ENCODE measurements around the gene PROSER3. TPM values are rescaled to one million over a fixed set of nuclear protein-coding genes. Genes with fewer than 3 reads are reported as not detected.

The PROSER3 gene
- total RNA-seq, 1 donor from 2014 or later, result 15.0 TPM

GRCh38 chr19:35807633-35808032, 49.7 kb downstream of the PROSER3 start:
- no peaks in the 10 kb centered on the region for H3K9me3 Mint-ChIP-seq (ENCODE audit: unreplicated experiment)
- H3K27me3 Mint-ChIP-seq (ENCODE audit: unreplicated experiment), result peaks cover 17% of the 10 kb centered on the region
- TF ChIP-seq, protein P1, sequence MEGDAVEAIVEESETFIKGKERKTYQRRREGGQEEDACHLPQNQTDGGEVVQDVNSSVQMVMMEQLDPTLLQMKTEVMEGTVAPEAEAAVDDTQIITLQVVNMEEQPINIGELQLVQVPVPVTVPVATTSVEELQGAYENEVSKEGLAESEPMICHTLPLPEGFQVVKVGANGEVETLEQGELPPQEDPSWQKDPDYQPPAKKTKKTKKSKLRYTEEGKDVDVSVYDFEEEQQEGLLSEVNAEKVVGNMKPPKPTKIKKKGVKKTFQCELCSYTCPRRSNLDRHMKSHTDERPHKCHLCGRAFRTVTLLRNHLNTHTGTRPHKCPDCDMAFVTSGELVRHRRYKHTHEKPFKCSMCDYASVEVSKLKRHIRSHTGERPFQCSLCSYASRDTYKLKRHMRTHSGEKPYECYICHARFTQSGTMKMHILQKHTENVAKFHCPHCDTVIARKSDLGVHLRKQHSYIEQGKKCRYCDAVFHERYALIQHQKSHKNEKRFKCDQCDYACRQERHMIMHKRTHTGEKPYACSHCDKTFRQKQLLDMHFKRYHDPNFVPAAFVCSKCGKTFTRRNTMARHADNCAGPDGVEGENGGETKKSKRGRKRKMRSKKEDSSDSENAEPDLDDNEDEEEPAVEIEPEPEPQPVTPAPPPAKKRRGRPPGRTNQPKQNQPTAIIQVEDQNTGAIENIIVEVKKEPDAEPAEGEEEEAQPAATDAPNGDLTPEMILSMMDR (IDR thresholded peaks at IDR 0.05; ENCODE audit: unreplicated experiment), result no peak
- H3K4me1 Mint-ChIP-seq (ENCODE audit: unreplicated experiment), result peaks cover 9% of the 10 kb centered on the region
- H3K36me3 Mint-ChIP-seq (ENCODE audit: low read depth, unreplicated experiment), result no peaks in the 10 kb centered on the region
- H3K4me3 Mint-ChIP-seq (ENCODE audit: unreplicated experiment), result no peak overlapping the region
- DNase-seq (ENCODE audit: low spot score), result no peak
- H3K27ac Mint-ChIP-seq (ENCODE audit: unreplicated experiment), result no peak overlapping the region

- H3K4me3 Mint-ChIP-seq (ENCODE audit: unreplicated experiment), result no peak overlapping the region
- H3K4me1 Mint-ChIP-seq (ENCODE audit: unreplicated experiment), result peaks cover 3% of the 10 kb centered on the region
- H3K36me3 Mint-ChIP-seq (ENCODE audit: low read depth, unreplicated experiment), result no peaks in the 10 kb centered on the region
- H3K27me3 Mint-ChIP-seq (ENCODE audit: unreplicated experiment), result peaks cover 9% of the 10 kb centered on the region
- DNase-seq (ENCODE audit: low spot score), result no peak
- no peaks in the 10 kb centered on the region for H3K9me3 Mint-ChIP-seq (ENCODE audit: unreplicated experiment)
- TF ChIP-seq, protein P1 (IDR thresholded peaks at IDR 0.05; ENCODE audit: unreplicated experiment), result no peak
- no peak overlapping the region for H3K27ac Mint-ChIP-seq (ENCODE audit: unreplicated experiment)
Measured at GRCh38 chr19:35811317-35812219, 53.6 kb downstream of the PROSER3 start.

DNA sequence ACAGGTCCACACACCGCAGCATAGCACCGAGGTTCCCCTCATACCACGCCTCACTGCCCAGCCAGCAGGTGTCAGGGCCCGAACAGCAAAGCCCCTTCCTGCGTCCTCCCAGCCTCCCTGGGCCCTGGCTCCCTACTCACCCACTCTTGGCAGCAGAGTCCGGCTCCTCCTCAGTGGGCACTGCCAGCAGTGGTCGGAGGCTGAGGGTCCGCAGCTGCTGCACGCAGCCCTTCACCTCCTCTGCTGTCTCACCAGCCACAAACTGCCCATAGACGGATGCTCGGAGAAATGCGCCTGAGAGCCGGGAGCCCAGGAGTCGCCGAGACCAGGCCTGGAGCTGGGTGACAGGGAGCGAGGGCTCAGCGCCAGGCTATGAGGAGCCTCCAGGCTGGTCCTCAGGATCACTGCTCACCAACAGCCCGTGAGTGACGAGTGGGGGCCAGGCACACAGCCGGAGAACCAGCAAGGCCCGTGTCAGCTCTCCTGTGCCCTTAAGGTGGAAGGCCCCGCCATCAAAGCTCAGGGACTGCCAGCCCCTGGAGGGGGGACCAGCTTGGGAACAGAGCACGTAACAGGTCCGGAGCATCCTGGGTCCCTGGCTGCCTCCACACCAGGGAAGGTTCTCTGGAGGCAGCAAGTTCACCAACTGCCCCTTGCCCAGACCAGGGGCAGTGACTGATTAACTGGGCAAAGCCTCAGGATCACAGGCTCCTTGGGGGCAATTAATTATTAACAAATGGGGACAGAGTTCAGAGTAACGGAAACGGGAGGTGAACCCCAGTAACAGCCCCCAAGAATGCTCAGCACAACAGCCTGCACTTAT, 54.5 kb downstream of the PROSER3 start, which contains the start of gene PRODH2:
TSS of gene PRODH2 (minus strand) at position 626 of the 823 bp plus-strand sequence. CDS start at position 586, 40 bp downstream.
- TF ChIP-seq, protein P1 (IDR thresholded peaks at IDR 0.05; ENCODE audit: unreplicated experiment), result no peak
- peaks cover 9% of the 10 kb centered on the region for H3K27me3 Mint-ChIP-seq (ENCODE audit: unreplicated experiment)
- no peak within 1 kb of the TSS for H3K27ac Mint-ChIP-seq (ENCODE audit: unreplicated experiment)
- H3K9me3 Mint-ChIP-seq (ENCODE audit: unreplicated experiment), result no peaks in the 10 kb centered on the region
- no peak for DNase-seq (ENCODE audit: low spot score)
- no peaks in the 10 kb centered on the region for H3K36me3 Mint-ChIP-seq (ENCODE audit: low read depth, unreplicated experiment)
- no peak within 1 kb of the TSS for H3K4me3 Mint-ChIP-seq (ENCODE audit: unreplicated experiment)
- H3K4me1 Mint-ChIP-seq (ENCODE audit: unreplicated experiment), result peaks cover 4% of the 10 kb centered on the region

GRCh38 chr19:35813043-35813890, 55.3 kb downstream of the PROSER3 start:
- H3K27me3 Mint-ChIP-seq (ENCODE audit: unreplicated experiment), result peaks cover 3% of the 10 kb centered on the region
- peaks cover 4% of the 10 kb centered on the region for H3K4me1 Mint-ChIP-seq (ENCODE audit: unreplicated experiment)
- TF ChIP-seq, protein P1 (IDR thresholded peaks at IDR 0.05; ENCODE audit: unreplicated experiment), result no peak
- no peak overlapping the region for H3K27ac Mint-ChIP-seq (ENCODE audit: unreplicated experiment)
- H3K4me3 Mint-ChIP-seq (ENCODE audit: unreplicated experiment), result no peak overlapping the region
- DNase-seq (ENCODE audit: low spot score), result no peak
- H3K36me3 Mint-ChIP-seq (ENCODE audit: low read depth, unreplicated experiment), result no peaks in the 10 kb centered on the region
- H3K9me3 Mint-ChIP-seq (ENCODE audit: unreplicated experiment), result no peaks in the 10 kb centered on the region

All from endothelial cell (in vitro differentiated cells).